ENCODE results near the gene PROC. TPM values are rescaled to one million over a fixed set of nuclear protein-coding genes. Genes with fewer than 3 reads are reported as not detected.

Gene PROC
- total RNA-seq, 1 experiment from 2014 or later: 1.1 TPM

GRCh38 chr2:127421116-127421800 is 3.0 kb downstream of the PROC start:
- Histone ChIP-seq H3K9me3 (ENCODE audit: control insufficient read depth, insufficient read depth, low read depth, low read length) (no peaks in the 10 kb centered on the region), H3K36me3 (ENCODE audit: control insufficient read depth, insufficient read depth, low read length) (no peaks in the 10 kb centered on the region), H3K27ac (ENCODE audit: low read length) (no peak overlapping the region; the same call in 1 of the 2 replicates), H3K4me3 (ENCODE audit: low read depth in 2 of 2, low read length in 2 of 2) (no peak overlapping the region), H3K27me3 (ENCODE audit: control insufficient read depth, insufficient read depth, low read length) (peaks cover 3% of the 10 kb centered on the region; the same call in 1 of the 2 replicates), H3K4me1 (ENCODE audit: control insufficient read depth, insufficient read depth, low read length) (peaks cover 28% of the 10 kb centered on the region)
- intact Hi-C loops (cut with micrococcal nuclease; ENCODE audit: unreplicated experiment) (no loop called here), in situ Hi-C loops (cut with HindIII; ENCODE audit: low pct_unique_long_range_greater_than_20kb, low sequenced_read_pairs) (no loop called here)
- no TSS peak for BruUV-seq (replicated peaks)
- no peak for TF ChIP-seq TCF7L2 (IDR thresholded peaks at IDR 0.05; ENCODE audit: low read depth, low read length)
- TF ChIP-seq SIN3A (IDR thresholded peaks at IDR 0.05; ENCODE audit: borderline replicate concordance, insufficient read depth, low read depth, low read length): no peak
- no peak for TF ChIP-seq POLR2AphosphoS5 (IDR thresholded peaks at IDR 0.05; ENCODE audit: low read depth, low read length)
- TF ChIP-seq, protein P1, sequence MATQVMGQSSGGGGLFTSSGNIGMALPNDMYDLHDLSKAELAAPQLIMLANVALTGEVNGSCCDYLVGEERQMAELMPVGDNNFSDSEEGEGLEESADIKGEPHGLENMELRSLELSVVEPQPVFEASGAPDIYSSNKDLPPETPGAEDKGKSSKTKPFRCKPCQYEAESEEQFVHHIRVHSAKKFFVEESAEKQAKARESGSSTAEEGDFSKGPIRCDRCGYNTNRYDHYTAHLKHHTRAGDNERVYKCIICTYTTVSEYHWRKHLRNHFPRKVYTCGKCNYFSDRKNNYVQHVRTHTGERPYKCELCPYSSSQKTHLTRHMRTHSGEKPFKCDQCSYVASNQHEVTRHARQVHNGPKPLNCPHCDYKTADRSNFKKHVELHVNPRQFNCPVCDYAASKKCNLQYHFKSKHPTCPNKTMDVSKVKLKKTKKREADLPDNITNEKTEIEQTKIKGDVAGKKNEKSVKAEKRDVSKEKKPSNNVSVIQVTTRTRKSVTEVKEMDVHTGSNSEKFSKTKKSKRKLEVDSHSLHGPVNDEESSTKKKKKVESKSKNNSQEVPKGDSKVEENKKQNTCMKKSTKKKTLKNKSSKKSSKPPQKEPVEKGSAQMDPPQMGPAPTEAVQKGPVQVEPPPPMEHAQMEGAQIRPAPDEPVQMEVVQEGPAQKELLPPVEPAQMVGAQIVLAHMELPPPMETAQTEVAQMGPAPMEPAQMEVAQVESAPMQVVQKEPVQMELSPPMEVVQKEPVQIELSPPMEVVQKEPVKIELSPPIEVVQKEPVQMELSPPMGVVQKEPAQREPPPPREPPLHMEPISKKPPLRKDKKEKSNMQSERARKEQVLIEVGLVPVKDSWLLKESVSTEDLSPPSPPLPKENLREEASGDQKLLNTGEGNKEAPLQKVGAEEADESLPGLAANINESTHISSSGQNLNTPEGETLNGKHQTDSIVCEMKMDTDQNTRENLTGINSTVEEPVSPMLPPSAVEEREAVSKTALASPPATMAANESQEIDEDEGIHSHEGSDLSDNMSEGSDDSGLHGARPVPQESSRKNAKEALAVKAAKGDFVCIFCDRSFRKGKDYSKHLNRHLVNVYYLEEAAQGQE (IDR thresholded peaks at IDR 0.05; ENCODE audit: insufficient read depth in 1 of 2, low read depth in 2 of 2, low read length in 1 of 2): no peak
- no peak for DNase-seq (ENCODE audit: low read depth, low spot score)
- ChIA-PET POLR2A (no interaction called here), CTCF (no interaction called here)
- no peak for ATAC-seq

DNA sequence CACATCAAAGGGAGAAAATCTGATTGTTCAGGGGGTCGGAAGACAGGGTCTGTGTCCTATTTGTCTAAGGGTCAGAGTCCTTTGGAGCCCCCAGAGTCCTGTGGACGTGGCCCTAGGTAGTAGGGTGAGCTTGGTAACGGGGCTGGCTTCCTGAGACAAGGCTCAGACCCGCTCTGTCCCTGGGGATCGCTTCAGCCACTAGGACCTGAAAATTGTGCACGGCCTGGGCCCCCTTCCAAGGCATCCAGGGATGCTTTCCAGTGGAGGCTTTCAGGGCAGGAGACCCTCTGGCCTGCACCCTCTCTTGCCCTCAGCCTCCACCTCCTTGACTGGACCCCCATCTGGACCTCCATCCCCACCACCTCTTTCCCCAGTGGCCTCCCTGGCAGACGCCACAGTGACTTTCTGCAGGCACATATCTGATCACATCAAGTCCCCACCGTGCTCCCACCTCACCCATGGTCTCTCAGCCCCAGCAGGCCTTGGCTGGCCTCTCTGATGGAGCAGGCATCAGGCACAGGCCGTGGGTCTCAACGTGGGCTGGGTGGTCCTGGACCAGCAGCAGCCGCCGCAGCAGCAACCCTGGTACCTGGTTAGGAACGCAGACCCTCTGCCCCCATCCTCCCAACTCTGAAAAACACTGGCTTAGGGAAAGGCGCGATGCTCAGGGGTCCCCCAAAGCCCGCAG is 3.8 kb downstream of the PROC start:
- H3K27me3 ChIP-seq (ENCODE audit: control insufficient read depth, insufficient read depth, low read length): peaks cover 3% of the 10 kb centered on the region; the same call in 1 of the 2 replicates
- ATAC-seq: no peak
- H3K4me3 ChIP-seq (ENCODE audit: low read depth in 2 of 2, low read length in 2 of 2): no peak overlapping the region
- TF ChIP-seq, protein P1 (IDR thresholded peaks at IDR 0.05; ENCODE audit: insufficient read depth in 1 of 2, low read depth in 2 of 2, low read length in 1 of 2): no peak
- TF ChIP-seq SIN3A (IDR thresholded peaks at IDR 0.05; ENCODE audit: borderline replicate concordance, insufficient read depth, low read depth, low read length) (no peak), TCF7L2 (IDR thresholded peaks at IDR 0.05; ENCODE audit: low read depth, low read length) (no peak), POLR2AphosphoS5 (IDR thresholded peaks at IDR 0.05; ENCODE audit: low read depth, low read length) (no peak)
- TF ChIP-seq, protein P2, sequence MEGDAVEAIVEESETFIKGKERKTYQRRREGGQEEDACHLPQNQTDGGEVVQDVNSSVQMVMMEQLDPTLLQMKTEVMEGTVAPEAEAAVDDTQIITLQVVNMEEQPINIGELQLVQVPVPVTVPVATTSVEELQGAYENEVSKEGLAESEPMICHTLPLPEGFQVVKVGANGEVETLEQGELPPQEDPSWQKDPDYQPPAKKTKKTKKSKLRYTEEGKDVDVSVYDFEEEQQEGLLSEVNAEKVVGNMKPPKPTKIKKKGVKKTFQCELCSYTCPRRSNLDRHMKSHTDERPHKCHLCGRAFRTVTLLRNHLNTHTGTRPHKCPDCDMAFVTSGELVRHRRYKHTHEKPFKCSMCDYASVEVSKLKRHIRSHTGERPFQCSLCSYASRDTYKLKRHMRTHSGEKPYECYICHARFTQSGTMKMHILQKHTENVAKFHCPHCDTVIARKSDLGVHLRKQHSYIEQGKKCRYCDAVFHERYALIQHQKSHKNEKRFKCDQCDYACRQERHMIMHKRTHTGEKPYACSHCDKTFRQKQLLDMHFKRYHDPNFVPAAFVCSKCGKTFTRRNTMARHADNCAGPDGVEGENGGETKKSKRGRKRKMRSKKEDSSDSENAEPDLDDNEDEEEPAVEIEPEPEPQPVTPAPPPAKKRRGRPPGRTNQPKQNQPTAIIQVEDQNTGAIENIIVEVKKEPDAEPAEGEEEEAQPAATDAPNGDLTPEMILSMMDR (IDR thresholded peaks at IDR 0.05): no peak
- POLR2A ChIA-PET: no interaction called here
- intact Hi-C loops (cut with micrococcal nuclease; ENCODE audit: unreplicated experiment): no loop called here
- no peak for DNase-seq (ENCODE audit: low read depth, low spot score)
- peaks cover 21% of the 10 kb centered on the region for H3K4me1 ChIP-seq (ENCODE audit: control insufficient read depth, insufficient read depth, low read length)
- no TSS peak for BruUV-seq (replicated peaks)
- H3K36me3 ChIP-seq (ENCODE audit: control insufficient read depth, insufficient read depth, low read length): no peaks in the 10 kb centered on the region
- H3K27ac ChIP-seq (ENCODE audit: low read length): no peak overlapping the region; the same call in 1 of the 2 replicates
- CTCF ChIA-PET: no interaction called here
- no peaks in the 10 kb centered on the region for H3K9me3 ChIP-seq (ENCODE audit: control insufficient read depth, insufficient read depth, low read depth, low read length)
- in situ Hi-C loops (cut with HindIII; ENCODE audit: low pct_unique_long_range_greater_than_20kb, low sequenced_read_pairs): no loop called here

Measured in Panc1 (cell line).